BE2C (cell line): ENCODE measurements around the gene TOE1.

Experiments used
- DNase-seq: peaks from one replicate; pipeline ENCODE4 v3.0.0-alpha.2; 2020
- H3K27me3 ChIP-seq: fragments of 250-450 bp; sonication (Bioruptor Pico); 2 replicates; pipeline ENCODE4 v1.5.1; 2020; ENCODE audit warnings: mild to moderate bottlenecking
- H3K36me3 ChIP-seq: fragments of 250-450 bp; sonication (Bioruptor Pico); 2 replicates; pipeline ENCODE4 v1.5.1; 2020; ENCODE audit warnings: mild to moderate bottlenecking
- H3K4me1 ChIP-seq: fragments of 250-450 bp; sonication (Bioruptor Pico); 2 replicates; pipeline ENCODE4 v1.5.1; 2020
- H3K4me3 ChIP-seq: 2 replicates; pipeline ENCODE4 v1.5.1; 2011; ENCODE audit warnings: low read depth, low read length
- H3K9me3 ChIP-seq: fragments of 250-450 bp; sonication (Bioruptor Pico); 2 replicates; pipeline ENCODE4 v1.5.1; 2020
- CTCF ChIP-seq: IDR thresholded peaks from 2 replicates; pipeline ENCODE4 v1.5.1; 2012; ENCODE audit warnings: mild to moderate bottlenecking, low read depth, low read length

TOE1 gene

DNA sequence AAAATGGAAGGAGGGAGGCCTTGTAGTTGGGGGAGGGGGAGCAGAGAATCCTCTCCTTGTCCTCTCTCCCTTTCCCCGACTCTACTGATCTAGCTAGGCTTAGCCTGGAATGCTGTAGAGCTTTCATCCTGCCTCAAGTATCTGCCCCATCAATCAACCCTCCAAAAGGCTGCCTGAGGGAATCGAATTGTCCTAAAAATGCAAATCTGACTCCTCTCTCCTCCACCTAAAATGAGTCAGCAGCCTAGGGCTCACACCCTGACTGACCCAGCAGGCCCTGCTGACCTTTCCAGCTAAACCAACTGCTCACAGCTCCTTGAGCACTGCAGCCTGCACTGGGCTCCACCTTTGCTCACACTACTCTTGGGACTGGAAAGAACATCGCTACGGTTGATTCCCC, 10.5 kb upstream of the TOE1 start:
- Histone ChIP-seq H3K27me3 (no peaks in the 10 kb centered on the region), H3K4me1 (no peaks in the 10 kb centered on the region; the same call in 1 of the 2 replicates), H3K9me3 (no peaks in the 10 kb centered on the region), H3K36me3 (no peaks in the 10 kb centered on the region), H3K4me3 (no peak overlapping the region)
- no peak for TF ChIP-seq CTCF
- DNase-seq = no peak

GRCh38 chr1:45331436-45332345, 8.3 kb upstream of the TOE1 start:
- no peaks in the 10 kb centered on the region; the same call in 1 of the 2 replicates for H3K4me1 ChIP-seq
- no peak overlapping the region for H3K4me3 ChIP-seq
- H3K9me3 ChIP-seq = no peaks in the 10 kb centered on the region
- H3K27me3 ChIP-seq = no peaks in the 10 kb centered on the region
- TF ChIP-seq CTCF = no peak
- no peaks in the 10 kb centered on the region for H3K36me3 ChIP-seq
- DNase-seq = no peak

DNA sequence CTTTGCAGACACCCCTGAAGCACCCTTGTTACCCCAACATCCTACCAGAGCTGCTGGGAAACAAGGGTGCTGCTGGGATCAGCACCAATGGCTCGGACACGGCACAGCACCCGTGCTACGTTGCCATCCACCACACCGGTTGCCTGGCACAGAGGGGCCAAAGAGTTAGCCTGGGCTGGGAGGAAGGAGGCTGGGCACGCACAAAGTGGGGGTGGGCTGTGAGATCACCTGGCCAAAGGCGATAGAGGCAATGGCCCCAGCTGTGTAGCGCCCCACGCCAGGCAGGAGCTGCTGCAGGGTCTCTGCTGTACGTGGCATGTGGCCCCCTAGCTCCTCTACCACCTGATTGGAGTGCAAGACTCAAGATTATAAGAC, 7.6 kb upstream of the TOE1 start:
- TF ChIP-seq CTCF = no peak
- Histone ChIP-seq H3K4me1 (no peaks in the 10 kb centered on the region), H3K27me3 (no peaks in the 10 kb centered on the region), H3K9me3 (no peaks in the 10 kb centered on the region), H3K36me3 (no peaks in the 10 kb centered on the region), H3K4me3 (no peak overlapping the region)
- DNase-seq = no peak

DNA sequence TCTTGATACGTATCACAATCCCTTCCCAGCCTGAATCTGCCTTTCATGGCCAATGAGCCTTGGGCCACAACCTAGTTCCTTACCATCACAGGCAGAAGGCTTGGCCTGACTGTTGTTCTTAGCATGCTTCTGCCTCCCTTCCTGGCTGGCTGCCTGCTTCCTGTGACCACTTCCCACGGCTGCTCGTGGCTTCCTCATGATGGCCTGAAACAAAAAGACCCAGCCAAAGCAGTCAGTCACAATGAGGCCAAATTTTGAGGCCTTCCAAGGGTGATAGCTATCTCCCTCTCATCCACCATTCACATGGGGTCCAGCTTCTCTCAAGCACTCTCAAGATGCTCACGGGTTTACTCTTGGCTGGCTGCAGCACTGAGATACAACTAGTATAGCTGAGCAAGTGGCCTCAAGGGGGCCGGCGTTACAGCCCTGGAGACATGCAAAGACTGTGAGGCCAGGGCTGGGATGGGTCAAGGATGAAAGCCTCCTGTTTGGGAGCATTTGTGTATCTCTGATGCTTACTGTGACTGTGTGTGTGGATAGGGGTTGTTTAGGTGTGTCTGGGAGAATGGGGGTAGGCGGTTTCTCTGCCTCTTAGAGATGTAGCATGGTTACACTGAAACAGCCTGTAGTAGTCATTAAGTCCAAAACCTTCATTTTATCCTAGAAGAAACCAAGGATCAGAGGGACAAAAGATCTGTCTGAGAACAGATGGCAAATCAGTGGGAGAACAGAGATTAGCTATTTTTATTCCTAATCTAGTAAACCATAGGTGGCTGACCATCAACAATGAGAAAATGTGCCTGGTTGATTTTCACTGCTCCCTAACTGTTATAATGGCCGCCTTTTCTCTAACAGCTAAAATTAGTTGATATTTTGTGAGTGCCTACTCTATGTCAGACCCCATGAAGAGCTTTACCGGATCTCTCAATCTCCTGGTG, 5.4 kb upstream of the TOE1 start:
- no peak overlapping the region for H3K4me3 ChIP-seq
- no peaks in the 10 kb centered on the region for H3K27me3 ChIP-seq
- no peaks in the 10 kb centered on the region for H3K4me1 ChIP-seq
- no peak for DNase-seq
- H3K36me3 ChIP-seq = no peaks in the 10 kb centered on the region
- TF ChIP-seq CTCF = no peak
- H3K9me3 ChIP-seq = no peaks in the 10 kb centered on the region

GRCh38 chr1:45335855-45336324, 4.1 kb upstream of the TOE1 start:
- Histone ChIP-seq H3K4me3 (no peak overlapping the region), H3K36me3 (no peaks in the 10 kb centered on the region), H3K27me3 (no peaks in the 10 kb centered on the region), H3K9me3 (no peaks in the 10 kb centered on the region), H3K4me1 (no peaks in the 10 kb centered on the region)
- no peak for TF ChIP-seq CTCF
- no peak for DNase-seq
